H1 (cell line): ENCODE measurements around the gene YTHDF2. TPM values are rescaled to one million over a fixed set of nuclear protein-coding genes. Genes with fewer than 3 reads are reported as not detected.

Source experiments
- ASH2L ChIP-seq: fragments of 200-600, 300-600 bp; sonication (generic); IDR thresholded peaks from one replicate; pipeline ENCODE4 v1.7.1; 2017; ENCODE audit warnings: low read length
- ATF2 ChIP-seq: IDR thresholded peaks from 2 replicates; pipeline ENCODE4 v1.6.1; 2012; ENCODE audit warnings: low read length, inconsistent platforms
- CEBPB ChIP-seq: IDR thresholded peaks from 2 replicates; pipeline ENCODE4 v1.6.1; 2012; ENCODE audit warnings: low read depth, low read length
- CHD7 ChIP-seq: fragments of 300-600 bp; sonication (generic); IDR thresholded peaks from 2 replicates; pipeline ENCODE4 v1.7.1; 2012; ENCODE audit warnings: low read length, moderate library complexity, mild to moderate bottlenecking, inconsistent platforms; ENCODE audit not compliant: insufficient replicate concordance
- HDAC6 ChIP-seq: IDR thresholded peaks from one replicate; pipeline ENCODE4 v1.7.1; 2012; ENCODE audit warnings: low read depth, mild to moderate bottlenecking, inconsistent platforms, low read length, moderate library complexity
- JUND ChIP-seq: IDR thresholded peaks from 2 replicates; pipeline ENCODE4 v1.6.1; 2011; ENCODE audit warnings: mild to moderate bottlenecking, improper control_type of control experiment, low read length
- PHF8 ChIP-seq: fragments of 200-600 bp; sonication (generic); conservative IDR thresholded peaks from 2 replicates; pipeline ENCODE4 v1.7.1; 2012; ENCODE audit warnings: low read depth, mild to moderate bottlenecking, inconsistent platforms, low read length, moderate library complexity
- SRF ChIP-seq: IDR thresholded peaks from 2 replicates; pipeline ENCODE4 v1.6.1; 2011; ENCODE audit warnings: mild to moderate bottlenecking, low read depth, low read length, moderate library complexity
- TEAD4 ChIP-seq: IDR thresholded peaks from 2 replicates; pipeline ENCODE4 v1.6.1; 2012; ENCODE audit warnings: low read depth, low read length, inconsistent platforms, mixed read lengths
- polyA plus RNA-seq, 7 experiments: library from polyadenylated mRNA; depleted of rRNA in 3 of 7; stranded (reverse) in 5 of 7; unstranded in 2 of 7; fragments of >200 nt in 5 of 7; fragments of 200-250 nt in 2 of 7; gene quantifications; 1 replicate in 5 of 7; 2 replicates in 1 of 7; 4 replicates in 1 of 7; pipeline versions ENCODE4 v1.2.1 to v1.2.3, GENCODE V29; 2011 to 2013; ENCODE audit warnings: missing spikeins in 2 of 7, mixed read lengths in 2 of 7
- total RNA-seq: library from RNA; stranded (reverse); fragmentation: NEBNext Ultra II Directional; extraction: Animal tissue kit (Norgen Biotek cat#: 25700); gene quantifications from 2 replicates; pipeline ENCODE4 v1.2.1, GENCODE V29; 2021

Gene YTHDF2
- total and polyA plus RNA-seq, 2 of the 8 experiments (the other 6 are each of a cell fraction or from before 2014, with no cell fraction given) = 128 to 164 TPM

GRCh38 chr1:28813931-28814465 is 77.3 kb downstream of the YTHDF2 start (continued):
- TF ChIP-seq CHD7 = no peak
- no peak for TF ChIP-seq JUND
- no peak for TF ChIP-seq PHF8
- no peak for TF ChIP-seq TEAD4
- no peak for TF ChIP-seq CEBPB
- no peak for TF ChIP-seq SRF
- TF ChIP-seq ATF2 = no peak
- TF ChIP-seq HDAC6 = no peak
- no peak for TF ChIP-seq ASH2L
- TF ChIP-seq, all 59 proteins: peak for 0
